Hepatocyte (in vitro differentiated cells): ENCODE data around the gene CYTH1.
"Not testable (repeated sequence)": the region's sequence is repeated elsewhere in the genome, so short reads cannot be mapped to it uniquely, and the experiment has no call there.

Experiments
- CTCF ChIP-seq: fragments of 200-600 bp; sonication (generic); IDR thresholded peaks from 2 replicates; pipeline ENCODE4 v1.5.1; 2016; ENCODE audit warnings: antibody characterized with exemption, mild to moderate bottlenecking; ENCODE audit not compliant: poor library complexity
- EZH2 ChIP-seq: fragments of 200-600 bp; sonication (generic); IDR thresholded peaks from 2 replicates; pipeline ENCODE4 v1.6.1; 2016; ENCODE audit warnings: antibody characterized with exemption, mild to moderate bottlenecking, borderline replicate concordance

DNA sequence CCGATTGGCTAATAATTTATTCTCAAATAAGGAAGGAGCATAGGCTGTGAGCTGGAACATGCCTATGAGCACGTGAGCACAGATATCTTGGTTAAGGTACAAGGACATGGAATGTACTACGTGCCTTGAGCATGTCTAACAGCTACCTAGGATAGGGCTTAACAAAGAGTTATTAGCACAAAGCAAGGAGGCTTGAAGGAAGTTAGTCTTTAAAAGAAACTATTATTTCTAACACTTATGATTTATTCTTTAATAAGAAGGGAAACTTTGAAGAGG is 110.4 kb downstream of the CYTH1 start:
- not testable (repeated sequence) for TF ChIP-seq CTCF, EZH2
